Panc1 (cell line): ENCODE results near the gene APRT. TPM values are rescaled to one million over a fixed set of nuclear protein-coding genes. Genes with fewer than 3 reads are reported as not detected.

Source experiments
- ATAC-seq: fragments of 200-7000 bp; cut with Tn5 transposase; 2 replicates; pipeline ENCODE4 v1.9.1; 2020; ENCODE audit warnings: mild to moderate bottlenecking, moderate library complexity
- BruUV-seq: library from RNA; stranded (reverse); fragments of 400-500 nt; replicated peaks from 2 replicates; lab custom pipeline; 2021; lab: Mats Ljungman, UMichigan
- CTCF ChIA-PET: fragments of 300-600 bp; sonication (Branson Sonifier 250); formaldehyde crosslinking; loops from one replicate; lab custom pipeline; 2022; ENCODE audit warnings: antibody characterized with exemption; lab: Charles Lee
- POLR2A ChIA-PET: fragments of 300-600 bp; sonication (Branson Sonifier 250); formaldehyde crosslinking; loops from one replicate; lab custom pipeline; 2022; ENCODE audit warnings: antibody characterized with exemption; lab: Charles Lee
- DNase-seq: peaks from one replicate; pipeline ENCODE4 v3.0.0-alpha.2; 2010; ENCODE audit warnings: low read depth, low spot score
- H3K27ac ChIP-seq: 2 replicates; pipeline ENCODE4 v1.5.1; 2011; ENCODE audit warnings: mild to moderate bottlenecking, low read length, inconsistent platforms
- H3K27me3 ChIP-seq: fragments of 200-500 bp; sonication (Bioruptor generic); 2 replicates; pipeline ENCODE4 v1.6.0; 2014; ENCODE audit warnings: low read length, inconsistent platforms; ENCODE audit not compliant: control insufficient read depth, insufficient read depth
- H3K36me3 ChIP-seq: fragments of 200-500 bp; sonication (Bioruptor generic); 2 replicates; pipeline ENCODE4 v1.5.1; 2014; ENCODE audit warnings: inconsistent platforms, mild to moderate bottlenecking, low read length, moderate library complexity; ENCODE audit not compliant: control insufficient read depth, insufficient read depth
- H3K4me1 ChIP-seq: 2 replicates; pipeline ENCODE4 v1.5.1; 2011; ENCODE audit warnings: inconsistent platforms, mild to moderate bottlenecking, low read length, moderate library complexity; ENCODE audit not compliant: control insufficient read depth, insufficient read depth
- H3K4me3 ChIP-seq, 2 experiments: 2 replicates each; pipeline ENCODE4 v1.5.1; 2011 to 2012; ENCODE audit warnings: low read depth in 2 of 2, low read length in 2 of 2, mild to moderate bottlenecking in 2 of 2, inconsistent platforms in 1 of 2, moderate library complexity in 1 of 2
- H3K9me3 ChIP-seq: fragments of 200-500 bp; sonication (Bioruptor generic); 2 replicates; pipeline ENCODE4 v1.5.1; 2014; ENCODE audit warnings: low read depth, mild to moderate bottlenecking, inconsistent platforms, low read length, moderate library complexity; ENCODE audit not compliant: control insufficient read depth, insufficient read depth
- POLR2AphosphoS5 ChIP-seq: IDR thresholded peaks from 2 replicates; pipeline ENCODE4 v1.6.1; 2012; ENCODE audit warnings: mild to moderate bottlenecking, low read depth, low read length, moderate library complexity
- SIN3A ChIP-seq: IDR thresholded peaks from 2 replicates; pipeline ENCODE4 v1.6.1; 2012; ENCODE audit warnings: low read depth, mild to moderate bottlenecking, low read length, moderate library complexity, borderline replicate concordance; ENCODE audit not compliant: insufficient read depth
- TCF7L2 ChIP-seq: IDR thresholded peaks from 2 replicates; pipeline ENCODE4 v1.6.1; 2011; ENCODE audit warnings: mild to moderate bottlenecking, low read depth, low read length, inconsistent platforms
- in situ Hi-C: cut with HindIII; loops from 2 replicates; pipeline ENCODE4 v1.10.0; 2016; ENCODE audit warnings: low sequenced_read_pairs, low pct_unique_long_range_greater_than_20kb
- intact Hi-C: fragments of 100-400 bp; cut with micrococcal nuclease; formaldehyde crosslinking; loops from one replicate; pipeline ENCODE4 v1.10.0; 2022; ENCODE audit not compliant: unreplicated experiment
- total RNA-seq: library from RNA; stranded (reverse); gene quantifications from one replicate; pipeline ENCODE4 v1.2.1, GENCODE V29; 2021; ENCODE audit not compliant: unreplicated experiment
- TF ChIP-seq, protein P1 (sequence below), 2 experiments: IDR thresholded peaks; 2 replicates each; pipeline ENCODE4 v1.6.1; 2011 to 2012; ENCODE audit warnings: low read depth in 2 of 2, control low read depth in 1 of 2, low read length in 1 of 2, mild to moderate bottlenecking in 1 of 2, moderate library complexity in 1 of 2; ENCODE audit not compliant: insufficient read depth in 1 of 2
- TF ChIP-seq, protein P2 (sequence below): fragments of 450-650 bp; IDR thresholded peaks from 2 replicates; pipeline ENCODE4 v1.5.1; 2017; ENCODE audit warnings: mild to moderate bottlenecking

The APRT gene
- total RNA-seq, 1 experiment from 2014 or later = 231 TPM

- Histone ChIP-seq H3K36me3 (no peaks in the 10 kb centered on the region), H3K4me1 (peaks cover 77% of the 10 kb centered on the region), H3K27ac (peak overlapping the region; percentile 74), H3K9me3 (no peaks in the 10 kb centered on the region), H3K4me3 (no peak overlapping the region), H3K27me3 (no peaks in the 10 kb centered on the region)
- TF ChIP-seq TCF7L2 (no peak), POLR2AphosphoS5 (no peak; the same call in 1 of the 2 replicates), SIN3A (no peak)
- TF ChIP-seq, protein P1, sequence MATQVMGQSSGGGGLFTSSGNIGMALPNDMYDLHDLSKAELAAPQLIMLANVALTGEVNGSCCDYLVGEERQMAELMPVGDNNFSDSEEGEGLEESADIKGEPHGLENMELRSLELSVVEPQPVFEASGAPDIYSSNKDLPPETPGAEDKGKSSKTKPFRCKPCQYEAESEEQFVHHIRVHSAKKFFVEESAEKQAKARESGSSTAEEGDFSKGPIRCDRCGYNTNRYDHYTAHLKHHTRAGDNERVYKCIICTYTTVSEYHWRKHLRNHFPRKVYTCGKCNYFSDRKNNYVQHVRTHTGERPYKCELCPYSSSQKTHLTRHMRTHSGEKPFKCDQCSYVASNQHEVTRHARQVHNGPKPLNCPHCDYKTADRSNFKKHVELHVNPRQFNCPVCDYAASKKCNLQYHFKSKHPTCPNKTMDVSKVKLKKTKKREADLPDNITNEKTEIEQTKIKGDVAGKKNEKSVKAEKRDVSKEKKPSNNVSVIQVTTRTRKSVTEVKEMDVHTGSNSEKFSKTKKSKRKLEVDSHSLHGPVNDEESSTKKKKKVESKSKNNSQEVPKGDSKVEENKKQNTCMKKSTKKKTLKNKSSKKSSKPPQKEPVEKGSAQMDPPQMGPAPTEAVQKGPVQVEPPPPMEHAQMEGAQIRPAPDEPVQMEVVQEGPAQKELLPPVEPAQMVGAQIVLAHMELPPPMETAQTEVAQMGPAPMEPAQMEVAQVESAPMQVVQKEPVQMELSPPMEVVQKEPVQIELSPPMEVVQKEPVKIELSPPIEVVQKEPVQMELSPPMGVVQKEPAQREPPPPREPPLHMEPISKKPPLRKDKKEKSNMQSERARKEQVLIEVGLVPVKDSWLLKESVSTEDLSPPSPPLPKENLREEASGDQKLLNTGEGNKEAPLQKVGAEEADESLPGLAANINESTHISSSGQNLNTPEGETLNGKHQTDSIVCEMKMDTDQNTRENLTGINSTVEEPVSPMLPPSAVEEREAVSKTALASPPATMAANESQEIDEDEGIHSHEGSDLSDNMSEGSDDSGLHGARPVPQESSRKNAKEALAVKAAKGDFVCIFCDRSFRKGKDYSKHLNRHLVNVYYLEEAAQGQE (IDR thresholded peaks at IDR 0.05; ENCODE audit: insufficient read depth in 1 of 2, low read depth in 2 of 2, low read length in 1 of 2) = no peak
- TF ChIP-seq, protein P2, sequence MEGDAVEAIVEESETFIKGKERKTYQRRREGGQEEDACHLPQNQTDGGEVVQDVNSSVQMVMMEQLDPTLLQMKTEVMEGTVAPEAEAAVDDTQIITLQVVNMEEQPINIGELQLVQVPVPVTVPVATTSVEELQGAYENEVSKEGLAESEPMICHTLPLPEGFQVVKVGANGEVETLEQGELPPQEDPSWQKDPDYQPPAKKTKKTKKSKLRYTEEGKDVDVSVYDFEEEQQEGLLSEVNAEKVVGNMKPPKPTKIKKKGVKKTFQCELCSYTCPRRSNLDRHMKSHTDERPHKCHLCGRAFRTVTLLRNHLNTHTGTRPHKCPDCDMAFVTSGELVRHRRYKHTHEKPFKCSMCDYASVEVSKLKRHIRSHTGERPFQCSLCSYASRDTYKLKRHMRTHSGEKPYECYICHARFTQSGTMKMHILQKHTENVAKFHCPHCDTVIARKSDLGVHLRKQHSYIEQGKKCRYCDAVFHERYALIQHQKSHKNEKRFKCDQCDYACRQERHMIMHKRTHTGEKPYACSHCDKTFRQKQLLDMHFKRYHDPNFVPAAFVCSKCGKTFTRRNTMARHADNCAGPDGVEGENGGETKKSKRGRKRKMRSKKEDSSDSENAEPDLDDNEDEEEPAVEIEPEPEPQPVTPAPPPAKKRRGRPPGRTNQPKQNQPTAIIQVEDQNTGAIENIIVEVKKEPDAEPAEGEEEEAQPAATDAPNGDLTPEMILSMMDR = no peak
- no TSS peak for BruUV-seq
- peak; percentile 20; the same call in 1 of the 2 replicates for ATAC-seq
- DNase-seq = no peak
- intact Hi-C loops (no loop called here), in situ Hi-C loops (no loop called here)
- POLR2A ChIA-PET = interaction anchor here (0.6 kb wide), 1 partner anchor 23 kb away, joined by 4 read pairs; no protein-coding TSS in a partner anchor
- CTCF ChIA-PET = interaction anchor here (0.6 to 1.4 kb wide), 2 partner anchors 13 to 24 kb away, joined by 3 to 4 read pairs; partner anchors contain the start of gene PIEZO1
Observed at GRCh38 chr16:88760424-88761142, 51.1 kb downstream of the APRT start.

- H3K4me1 ChIP-seq = peaks cover 78% of the 10 kb centered on the region
- in situ Hi-C loops = no loop called here
- POLR2A ChIA-PET = no interaction called here
- CTCF ChIA-PET = interaction anchor here (1.4 kb wide), 1 partner anchor 25 kb away, joined by 3 read pairs; the partner anchor contains the start of gene PIEZO1
- no peaks in the 10 kb centered on the region for H3K36me3 ChIP-seq
- no TSS peak for BruUV-seq
- intact Hi-C loops = no loop called here
- ATAC-seq (no peak), DNase-seq (no peak)
- H3K4me3 ChIP-seq = no peak overlapping the region
- H3K27ac ChIP-seq = peak overlapping the region; percentile 74
- no peaks in the 10 kb centered on the region for H3K9me3 ChIP-seq
- no peaks in the 10 kb centered on the region for H3K27me3 ChIP-seq
- TF ChIP-seq, protein P1 (IDR thresholded peaks at IDR 0.05; ENCODE audit: insufficient read depth in 1 of 2, low read depth in 2 of 2, low read length in 1 of 2) = no peak
- no peak for TF ChIP-seq SIN3A
- no peak for TF ChIP-seq POLR2AphosphoS5
- no peak for TF ChIP-seq TCF7L2
- TF ChIP-seq, protein P2 = no peak
Observed at GRCh38 chr16:88759976-88760350, 51.8 kb downstream of the APRT start.
